Measurements from ENCODE around the gene LRBA. TPM values are rescaled to one million over a fixed set of nuclear protein-coding genes. Genes with fewer than 3 reads are reported as not detected.

The LRBA gene
- total RNA-seq, 1 experiment from 2014 or later = 14.4 TPM

DNA sequence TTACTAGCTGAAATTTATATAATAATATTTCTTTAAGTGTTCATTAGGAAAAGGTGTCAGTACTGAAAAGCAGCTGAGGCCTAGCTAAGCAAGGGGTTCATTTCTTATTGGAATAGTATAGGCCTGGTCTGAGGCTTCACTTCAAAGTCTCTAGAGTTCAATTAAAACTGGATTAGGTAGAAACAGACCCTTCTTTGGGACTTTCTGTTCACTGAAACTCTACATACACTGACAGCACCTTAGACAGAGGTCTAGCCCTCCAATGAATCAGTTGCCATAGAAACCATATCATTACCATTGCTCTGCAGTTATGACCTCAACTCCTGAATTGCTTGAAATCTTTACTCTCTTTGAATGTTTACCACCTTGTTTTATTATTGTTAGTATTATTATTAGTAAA, 519.5 kb downstream of the LRBA start:
- no peak overlapping the region for H3K4me3 ChIP-seq
- H3K9me3 ChIP-seq (replicated peaks) = no peaks in the 10 kb centered on the region
- no peak overlapping the region for H3K27ac ChIP-seq
- no peak for DNase-seq (ENCODE audit: low read depth in 1 of 2, low spot score in 2 of 2)
- H3K27me3 ChIP-seq (replicated peaks) = no peaks in the 10 kb centered on the region
- H3K36me3 ChIP-seq = no peaks in the 10 kb centered on the region
- no peaks in the 10 kb centered on the region for H3K4me1 ChIP-seq (replicated peaks)

DNA sequence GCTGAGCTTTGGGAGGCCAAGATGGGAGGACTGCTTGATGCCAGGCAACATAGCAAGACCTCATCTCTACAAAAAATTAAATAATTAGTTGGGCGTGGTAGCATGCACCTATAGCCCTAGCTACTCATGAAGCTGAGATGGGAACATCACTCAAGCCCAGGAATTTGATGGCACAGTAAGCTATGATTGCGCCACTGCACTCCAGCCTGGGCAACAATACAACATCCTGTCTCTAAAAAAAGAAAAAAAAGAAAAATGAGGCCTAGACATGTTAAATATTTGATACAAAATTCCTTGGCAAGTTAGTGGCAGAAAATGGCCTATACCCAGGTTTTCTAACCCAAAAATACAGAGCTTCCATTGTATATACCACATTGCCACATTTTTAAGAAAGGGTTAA, 521.2 kb downstream of the LRBA start:
- H3K27me3 ChIP-seq (replicated peaks) = no peaks in the 10 kb centered on the region
- no peak for DNase-seq (ENCODE audit: low read depth in 1 of 2, low spot score in 2 of 2)
- H3K4me3 ChIP-seq = no peak overlapping the region
- no peak overlapping the region for H3K27ac ChIP-seq
- no peaks in the 10 kb centered on the region for H3K9me3 ChIP-seq (replicated peaks)
- no peaks in the 10 kb centered on the region for H3K4me1 ChIP-seq (replicated peaks)
- no peaks in the 10 kb centered on the region for H3K36me3 ChIP-seq

DNA sequence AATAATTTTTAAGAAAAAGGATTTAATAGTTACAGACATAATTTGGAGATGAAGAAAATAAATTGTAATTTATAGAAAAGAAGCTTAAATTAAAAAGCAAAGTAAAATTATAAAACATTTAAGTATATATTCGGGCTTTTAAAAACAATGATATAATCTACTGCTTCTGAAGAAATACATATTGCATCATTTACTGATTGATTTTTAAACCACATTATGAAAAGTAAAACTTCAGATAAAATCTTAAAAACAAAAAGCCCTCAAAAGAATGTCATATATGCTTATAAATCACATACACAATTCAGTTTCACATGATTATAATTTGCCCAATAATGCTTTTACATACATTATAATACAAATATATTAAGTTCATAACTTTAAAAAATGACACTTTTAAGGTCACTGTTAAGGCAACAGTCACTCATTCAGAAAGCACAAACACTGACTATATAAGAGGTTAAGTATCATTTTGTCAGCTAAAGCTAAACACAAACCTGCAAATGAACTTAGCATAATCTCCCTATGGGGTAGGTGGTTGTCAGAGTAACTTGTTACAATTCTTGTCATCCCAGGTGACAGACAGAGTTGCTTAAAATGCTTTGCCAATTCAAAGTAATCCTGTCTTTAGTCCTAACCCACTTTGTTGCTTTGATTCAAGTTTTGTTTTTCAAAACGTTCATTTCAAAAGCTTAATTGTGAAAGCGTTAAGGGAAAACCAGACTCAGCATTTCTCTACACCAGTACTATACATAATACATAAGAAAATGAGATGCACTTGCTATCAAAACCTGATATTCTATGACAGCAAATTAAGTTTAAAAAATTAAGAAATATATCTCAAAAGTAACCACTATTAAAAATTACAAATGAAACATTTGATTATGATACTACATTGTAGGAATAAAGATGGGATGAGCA, 523.7 kb downstream of the LRBA start:
- Histone ChIP-seq H3K4me1 (replicated peaks) (no peaks in the 10 kb centered on the region), H3K4me3 (no peak overlapping the region)
- no peak for DNase-seq (ENCODE audit: low read depth in 1 of 2, low spot score in 2 of 2)

DNA sequence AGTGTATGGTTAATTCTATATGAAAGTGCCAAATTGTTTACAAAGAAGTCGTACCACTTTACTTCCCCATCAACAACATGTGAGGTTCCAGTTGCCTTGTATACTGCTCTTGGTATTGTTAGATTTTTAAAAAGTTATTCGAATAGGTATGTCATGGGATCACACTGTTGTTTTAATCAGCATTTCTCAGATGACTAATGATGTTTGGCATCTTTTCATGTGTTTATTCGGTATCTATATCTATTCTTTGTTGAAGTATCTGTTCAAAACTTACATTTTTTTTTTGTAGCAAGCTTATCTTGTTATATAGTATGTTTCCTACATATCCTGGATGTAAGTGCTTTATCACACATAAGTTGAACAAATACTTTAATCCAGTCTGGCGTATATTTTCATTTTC, 532.5 kb downstream of the LRBA start:
- Histone ChIP-seq H3K4me1 (replicated peaks) (no peaks in the 10 kb centered on the region), H3K36me3 (no peaks in the 10 kb centered on the region), H3K4me3 (no peak overlapping the region), H3K9me3 (replicated peaks) (no peaks in the 10 kb centered on the region), H3K27ac (no peak overlapping the region), H3K27me3 (replicated peaks) (no peaks in the 10 kb centered on the region)
- DNase-seq (ENCODE audit: low read depth in 1 of 2, low spot score in 2 of 2) = no peak

More for the DNA sequence above, 523.7 kb downstream of the LRBA start:
- H3K27me3 ChIP-seq (replicated peaks) = no peaks in the 10 kb centered on the region
- no peaks in the 10 kb centered on the region for H3K9me3 ChIP-seq (replicated peaks)
- H3K36me3 ChIP-seq = no peaks in the 10 kb centered on the region
- H3K27ac ChIP-seq = no peak overlapping the region

- H3K27me3 ChIP-seq (replicated peaks) = no peaks in the 10 kb centered on the region
- no peak for DNase-seq (ENCODE audit: low read depth in 1 of 2, low spot score in 2 of 2)
- H3K36me3 ChIP-seq = no peaks in the 10 kb centered on the region
- no peak overlapping the region for H3K4me3 ChIP-seq
- H3K27ac ChIP-seq = no peak overlapping the region
- no peaks in the 10 kb centered on the region for H3K4me1 ChIP-seq (replicated peaks)
- H3K9me3 ChIP-seq (replicated peaks) = no peaks in the 10 kb centered on the region
Observed at GRCh38 chr4:150479657-150480056, 535.4 kb downstream of the LRBA start.

DNA sequence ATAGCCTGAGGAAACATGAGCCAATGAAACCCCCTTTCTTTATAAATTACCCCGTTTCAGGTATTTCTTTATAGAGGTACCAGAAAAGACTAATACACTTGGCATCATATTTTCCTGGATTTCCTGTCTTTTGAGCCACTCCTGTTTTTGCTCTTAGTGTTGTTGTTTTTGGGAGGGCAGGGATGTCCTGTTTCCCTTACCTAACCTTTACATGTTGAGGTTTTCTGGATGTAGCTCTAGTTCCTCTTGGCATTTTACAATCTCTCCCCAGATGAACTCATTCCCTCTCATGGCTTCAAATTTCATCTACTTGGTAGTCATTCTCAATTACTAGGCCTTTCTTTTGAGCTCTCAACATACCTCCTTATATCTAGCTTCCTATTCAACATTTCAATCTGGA, 537.2 kb downstream of the LRBA start:
- no peak overlapping the region for H3K27ac ChIP-seq
- H3K27me3 ChIP-seq (replicated peaks) = no peaks in the 10 kb centered on the region
- H3K4me1 ChIP-seq (replicated peaks) = no peaks in the 10 kb centered on the region
- no peak for DNase-seq (ENCODE audit: low read depth in 1 of 2, low spot score in 2 of 2)
- H3K36me3 ChIP-seq = no peaks in the 10 kb centered on the region
- H3K4me3 ChIP-seq = no peak overlapping the region
- no peaks in the 10 kb centered on the region for H3K9me3 ChIP-seq (replicated peaks)

- no peak for DNase-seq (ENCODE audit: low read depth in 1 of 2, low spot score in 2 of 2)
- H3K4me1 ChIP-seq (replicated peaks) = no peaks in the 10 kb centered on the region
- H3K27ac ChIP-seq = no peak overlapping the region
- H3K4me3 ChIP-seq = no peak overlapping the region
- no peaks in the 10 kb centered on the region for H3K36me3 ChIP-seq
- H3K9me3 ChIP-seq (replicated peaks) = no peaks in the 10 kb centered on the region
- no peaks in the 10 kb centered on the region for H3K27me3 ChIP-seq (replicated peaks)
Observed at GRCh38 chr4:150476776-150477175, 538.3 kb downstream of the LRBA start.

DNA sequence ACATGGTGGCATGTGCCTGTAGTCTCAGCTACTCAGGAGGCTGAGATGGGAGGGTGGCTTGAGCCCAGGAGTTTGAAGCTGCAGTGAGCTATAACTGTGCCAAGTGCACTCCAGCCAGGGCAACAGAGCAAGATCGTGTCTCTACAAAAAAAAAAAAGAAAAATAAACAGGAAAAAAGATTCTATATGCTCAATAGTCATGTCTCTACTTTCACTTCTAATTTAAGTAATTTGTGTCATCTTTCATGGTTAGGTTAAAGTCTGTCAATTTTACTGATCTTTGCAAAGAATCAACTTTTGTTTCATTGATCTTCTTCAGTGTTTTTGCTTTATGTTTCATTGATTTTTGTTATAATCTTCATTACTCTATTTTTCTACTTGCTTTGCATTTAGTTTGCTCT, 539.3 kb downstream of the LRBA start:
- H3K36me3 ChIP-seq = no peaks in the 10 kb centered on the region
- H3K4me3 ChIP-seq = no peak overlapping the region
- no peaks in the 10 kb centered on the region for H3K4me1 ChIP-seq (replicated peaks)
- H3K9me3 ChIP-seq (replicated peaks) = no peaks in the 10 kb centered on the region
- H3K27me3 ChIP-seq (replicated peaks) = no peaks in the 10 kb centered on the region
- DNase-seq (ENCODE audit: low read depth in 1 of 2, low spot score in 2 of 2) = no peak
- no peak overlapping the region for H3K27ac ChIP-seq

GRCh38 chr4:150464523-150464922, 550.6 kb downstream of the LRBA start:
- H3K9me3 ChIP-seq (replicated peaks) = no peaks in the 10 kb centered on the region
- H3K27ac ChIP-seq = no peak overlapping the region
- no peak overlapping the region for H3K4me3 ChIP-seq
- H3K27me3 ChIP-seq (replicated peaks) = no peaks in the 10 kb centered on the region; the same call in 1 of the 2 replicates
- H3K4me1 ChIP-seq (replicated peaks) = peaks cover 8% of the 10 kb centered on the region; the same call in 1 of the 2 replicates
- DNase-seq (ENCODE audit: low read depth in 1 of 2, low spot score in 2 of 2) = no peak
- no peaks in the 10 kb centered on the region for H3K36me3 ChIP-seq

- Histone ChIP-seq H3K36me3 (no peaks in the 10 kb centered on the region), H3K9me3 (replicated peaks) (no peaks in the 10 kb centered on the region), H3K4me1 (replicated peaks) (peaks cover 8% of the 10 kb centered on the region; the same call in 1 of the 2 replicates), H3K27ac (no peak overlapping the region), H3K27me3 (replicated peaks) (no peaks in the 10 kb centered on the region; the same call in 1 of the 2 replicates), H3K4me3 (no peak overlapping the region)
- no peak for DNase-seq (ENCODE audit: low read depth in 1 of 2, low spot score in 2 of 2)
Observed at GRCh38 chr4:150462743-150463142, 552.3 kb downstream of the LRBA start.

DNA sequence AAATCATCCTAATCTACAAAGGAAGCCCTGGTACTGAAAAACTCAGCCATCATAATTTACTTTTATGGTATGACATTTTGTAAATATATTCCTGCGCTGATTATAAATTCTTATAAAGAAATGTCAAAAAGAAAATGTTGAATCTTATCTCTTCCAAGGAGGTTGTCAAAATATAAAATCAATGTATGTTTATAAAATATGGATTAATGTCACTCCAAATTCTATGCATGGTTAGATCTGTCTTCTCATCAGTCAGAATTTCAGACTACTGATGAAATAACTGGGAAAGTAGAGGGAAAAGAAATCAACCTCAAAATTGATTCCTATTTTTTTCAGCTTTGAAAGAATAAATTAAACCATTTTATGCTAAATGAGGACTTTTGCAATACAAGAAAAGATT, 553.1 kb downstream of the LRBA start:
- H3K27me3 ChIP-seq (replicated peaks) = no peaks in the 10 kb centered on the region; the same call in 1 of the 2 replicates
- H3K27ac ChIP-seq = no peak overlapping the region
- H3K36me3 ChIP-seq = no peaks in the 10 kb centered on the region
- H3K4me3 ChIP-seq = no peak overlapping the region
- H3K4me1 ChIP-seq (replicated peaks) = peaks cover 8% of the 10 kb centered on the region; the same call in 1 of the 2 replicates
- H3K9me3 ChIP-seq (replicated peaks) = no peaks in the 10 kb centered on the region
- no peak for DNase-seq (ENCODE audit: low read depth in 1 of 2, low spot score in 2 of 2)

GRCh38 chr4:150457802-150458201, 557.3 kb downstream of the LRBA start:
- H3K4me1 ChIP-seq (replicated peaks) = peaks cover 4% of the 10 kb centered on the region; the same call in 1 of the 2 replicates
- no peak for DNase-seq (ENCODE audit: low read depth in 1 of 2, low spot score in 2 of 2)
- no peak overlapping the region for H3K27ac ChIP-seq
- no peaks in the 10 kb centered on the region for H3K9me3 ChIP-seq (replicated peaks)
- no peaks in the 10 kb centered on the region for H3K36me3 ChIP-seq
- H3K4me3 ChIP-seq = no peak overlapping the region
- H3K27me3 ChIP-seq (replicated peaks) = no peaks in the 10 kb centered on the region; the same call in 1 of the 2 replicates

GRCh38 chr4:150451883-150452282, 563.2 kb downstream of the LRBA start:
- Histone ChIP-seq H3K4me1 (replicated peaks) (no peaks in the 10 kb centered on the region), H3K36me3 (no peaks in the 10 kb centered on the region), H3K9me3 (replicated peaks) (no peaks in the 10 kb centered on the region), H3K27me3 (replicated peaks) (no peaks in the 10 kb centered on the region), H3K4me3 (no peak overlapping the region), H3K27ac (no peak overlapping the region)
- DNase-seq (ENCODE audit: low read depth in 1 of 2, low spot score in 2 of 2) = no peak

GRCh38 chr4:150447356-150447755, 567.7 kb downstream of the LRBA start:
- no peaks in the 10 kb centered on the region for H3K27me3 ChIP-seq (replicated peaks)
- no peak overlapping the region for H3K4me3 ChIP-seq
- no peak overlapping the region for H3K27ac ChIP-seq
- no peaks in the 10 kb centered on the region for H3K4me1 ChIP-seq (replicated peaks)
- no peaks in the 10 kb centered on the region for H3K9me3 ChIP-seq (replicated peaks)
- DNase-seq (ENCODE audit: low read depth in 1 of 2, low spot score in 2 of 2) = no peak
- no peaks in the 10 kb centered on the region for H3K36me3 ChIP-seq
